K562 (cell line): ENCODE results near the gene NUBP2. TPM values are rescaled to one million over a fixed set of nuclear protein-coding genes. Genes with fewer than 3 reads are reported as not detected.

ENCODE experiments used
- ATAC-seq: fragments of 200-7000 bp; cut with Tn5 transposase; 3 replicates; pipeline ENCODE4 v1.9.1; 2020; ENCODE audit warnings: moderate library complexity
- BruUV-seq: library from RNA; stranded (reverse); fragments of 400-500 nt; replicated peaks from 2 replicates; lab custom pipeline; 2021; lab: Mats Ljungman, UMichigan
- CTCF ChIA-PET: fragments of 300-600 bp; formaldehyde crosslinking; extraction: SDS; loops from one replicate; lab custom pipeline; 2021; ENCODE audit warnings: low intra/inter-chr PET ratio; lab: Yijun Ruan, JAX
- POLR2A ChIA-PET: fragments of 300-600, 350-650 bp; sonication (Branson Sonifier 250); formaldehyde crosslinking; extraction: SDS; loops from one replicate; lab custom pipeline; 2021; ENCODE audit warnings: antibody characterized with exemption, inconsistent platforms; lab: Yijun Ruan, JAX
- DNase-seq, 4 experiments: peaks; one replicate each; pipeline versions ENCODE4 v3.0.0 to v3.0.0-alpha.2; 2011 to 2018; ENCODE audit warnings: low spot score in 3 of 4, mixed read lengths in 3 of 4; ENCODE audit errors: extremely low read depth in 1 of 4
- FAIRE-seq: peaks from 2 replicates; lab custom pipeline; 2011; peaks lifted over from hg19 to GRCh38; lab: Jason Lieb, UNC
- H2AFZ ChIP-seq: 2 replicates; pipeline ENCODE4 v1.6.0; 2011; ENCODE audit warnings: low read depth, low read length, control low read depth, inconsistent platforms
- H3K27ac ChIP-seq: fragments of 200-600 bp; 3 replicates; pipeline ENCODE4 v1.8.0; 2011; ENCODE audit warnings: low read depth, mild to moderate bottlenecking, control low read depth, inconsistent platforms, low read length, moderate library complexity, mixed read lengths; ENCODE audit errors: extremely low read depth
- H3K27me3 ChIP-seq, 2 experiments: fragments of 300-600 bp in 1 of 2; 2 replicates in 1 of 2; 3 replicates in 1 of 2; pipeline versions ENCODE4 v1.6.0 to v1.8.0; 2011; ENCODE audit warnings: inconsistent platforms in 2 of 2, low read length in 2 of 2, mild to moderate bottlenecking in 1 of 2, mixed read lengths in 1 of 2, moderate library complexity in 1 of 2; ENCODE audit not compliant: control insufficient read depth in 2 of 2, insufficient read depth in 2 of 2
- H3K36me3 ChIP-seq: fragments of 300-600 bp; 3 replicates; pipeline ENCODE4 v1.8.0; 2011; ENCODE audit warnings: mild to moderate bottlenecking, low read length, inconsistent platforms; ENCODE audit not compliant: control insufficient read depth, insufficient read depth
- H3K4me1 ChIP-seq, 2 experiments: fragments of 200-600 bp in 1 of 2; replicated peaks in 1 of 2; 2 replicates in 1 of 2; 3 replicates in 1 of 2; pipeline versions ENCODE4 v1.5.1 to v1.8.0; 2011; ENCODE audit warnings: inconsistent platforms in 2 of 2, low read length in 2 of 2, mild to moderate bottlenecking in 1 of 2, mixed read lengths in 1 of 2, moderate library complexity in 1 of 2; ENCODE audit not compliant: control insufficient read depth in 2 of 2, insufficient read depth in 2 of 2
- H3K4me2 ChIP-seq: 2 replicates; pipeline ENCODE4 v1.6.1; 2011; ENCODE audit warnings: low read length, control low read depth, inconsistent platforms, mixed read lengths; ENCODE audit not compliant: insufficient read depth
- H3K4me3 ChIP-seq: fragments of 200-600 bp; sonication (generic), shearing (Covaris generic); 2 replicates; pipeline ENCODE4 v1.5.1; 2016; ENCODE audit warnings: control low read depth, inconsistent platforms
- H3K79me2 ChIP-seq: fragments of 200-600 bp; 3 replicates; pipeline ENCODE4 v1.8.0; 2011; ENCODE audit warnings: low read length, inconsistent platforms; ENCODE audit not compliant: control insufficient read depth, insufficient read depth
- H3K9ac ChIP-seq, 2 experiments: 2 replicates each; pipeline versions ENCODE4 v1.6.0 to v1.6.1; 2011; ENCODE audit warnings: low read depth in 2 of 2, low read length in 2 of 2, control low read depth in 1 of 2, inconsistent platforms in 1 of 2, mild to moderate bottlenecking in 1 of 2, mixed read lengths in 1 of 2; ENCODE audit not compliant: insufficient read depth in 1 of 2
- H3K9me1 ChIP-seq: one replicate; pipeline ENCODE4 v1.6.0; 2011; ENCODE audit warnings: inconsistent platforms, mild to moderate bottlenecking, low read length, moderate library complexity; ENCODE audit not compliant: control insufficient read depth, insufficient read depth
- H3K9me3 ChIP-seq: replicated peaks from 2 replicates; pipeline ENCODE4 v1.5.1; 2011; ENCODE audit warnings: low read depth, low read length, inconsistent platforms; ENCODE audit not compliant: control insufficient read depth, insufficient read depth
- H4K20me1 ChIP-seq: replicated peaks from 2 replicates; pipeline ENCODE4 v1.6.1; 2011; ENCODE audit warnings: low read length, inconsistent platforms, mixed read lengths; ENCODE audit not compliant: control insufficient read depth, insufficient read depth
- ARID1B ChIP-seq: fragments of 450-650 bp; IDR thresholded peaks from 2 replicates; pipeline ENCODE4 v1.6.1; 2016; ENCODE audit warnings: antibody characterized with exemption, mild to moderate bottlenecking, inconsistent platforms
- ATF1 ChIP-seq, 2 experiments: fragments of 450-650 bp in 1 of 2; IDR thresholded peaks; 2 replicates each; pipeline ENCODE4 v1.6.1; 2016; ENCODE audit warnings: missing compliant biosample characterization in 1 of 2, missing genetic modification characterization in 1 of 2
- CREB1 ChIP-seq, 2 experiments: sonication (generic) in 1 of 2; formaldehyde crosslinking in 1 of 2; IDR thresholded peaks; 2 replicates each; pipeline versions ENCODE4 v1.6.1 to v1.8.0; 2012 to 2022; ENCODE audit warnings: inconsistent platforms in 1 of 2, mild to moderate bottlenecking in 1 of 2, missing genetic modification reagents in 1 of 2, moderate library complexity in 1 of 2
- CREM ChIP-seq: IDR thresholded peaks from 2 replicates; pipeline ENCODE4 v1.6.1; 2014; ENCODE audit warnings: antibody characterized with exemption, low read depth
- ETV1 ChIP-seq: fragments of 450-650 bp; conservative IDR thresholded peaks from 2 replicates; pipeline ENCODE4 v1.6.1; 2016; ENCODE audit warnings: missing genetic modification characterization, control low read depth, low read depth, missing compliant biosample characterization
- FOS ChIP-seq: IDR thresholded peaks from 3 replicates; pipeline ENCODE4 v1.6.1; 2011; ENCODE audit not compliant: insufficient read length; ENCODE audit errors: extremely low read depth
- GTF2A2 ChIP-seq: IDR thresholded peaks from 2 replicates; pipeline ENCODE4 v1.6.1; 2016; ENCODE audit warnings: mild to moderate bottlenecking, missing genetic modification characterization, missing compliant biosample characterization
- PRDM10 ChIP-seq: fragments of 450-650 bp; IDR thresholded peaks from 2 replicates; pipeline ENCODE4 v1.6.1; 2018; ENCODE audit not compliant: partially characterized antibody
- RBBP5 ChIP-seq: fragments of 200-600 bp; sonication (generic); IDR thresholded peaks from 2 replicates; pipeline ENCODE4 v1.6.1; 2012; ENCODE audit warnings: borderline replicate concordance, mild to moderate bottlenecking, low read length, control low read depth, inconsistent platforms; ENCODE audit not compliant: insufficient read depth, poor library complexity, severe bottlenecking
- SMARCB1 ChIP-seq: IDR thresholded peaks from 2 replicates; pipeline ENCODE4 v1.6.1; 2011; ENCODE audit warnings: improper control_type of control experiment, low read depth; ENCODE audit not compliant: insufficient read length
- TGIF2 ChIP-seq: sonication (generic); formaldehyde crosslinking; IDR thresholded peaks from 2 replicates; pipeline ENCODE4 v1.8.1; 2022; ENCODE audit warnings: mild to moderate bottlenecking, missing genetic modification reagents, moderate library complexity
- YY1 ChIP-seq, 3 experiments: IDR thresholded peaks; 2 replicates each; pipeline ENCODE4 v1.6.1; 2011; ENCODE audit warnings: low read length in 2 of 3, mild to moderate bottlenecking in 2 of 3, moderate library complexity in 2 of 3, borderline replicate concordance in 1 of 3, control low read depth in 1 of 3, low read depth in 1 of 3; ENCODE audit not compliant: insufficient read depth in 3 of 3, insufficient replicate concordance in 2 of 3, control insufficient read depth in 1 of 3, insufficient read length in 1 of 3; ENCODE audit errors: extremely low read depth in 1 of 3
- ZFP91 ChIP-seq: sonication (generic); formaldehyde crosslinking; IDR thresholded peaks from 2 replicates; pipeline ENCODE4 v1.8.0; 2022; ENCODE audit warnings: mild to moderate bottlenecking, missing genetic modification reagents
- WGBS: fragments of 100-300 bp; shearing (Covaris generic); methylation state at CpG from one replicate; pipeline ENCODE4 v1.1.6; 2016; ENCODE audit warnings: low coverage, mixed read lengths; ENCODE audit not compliant: insufficient coverage; ENCODE audit errors: missing lambda C conversion rate; 5-methylcytosine and 5-hydroxymethylcytosine counted together
- in situ Hi-C: fragments of 300-500 bp; cut with MboI; formaldehyde crosslinking; loops from 4 replicates; pipeline ENCODE4 v1.15.0; 2018; ENCODE audit warnings: inconsistent platforms, mixed read lengths
- intact Hi-C: fragments of 100-400 bp; cut with micrococcal nuclease; formaldehyde crosslinking; loops from 2 replicates; pipeline ENCODE4 v1.14.2; 2022
- polyA plus RNA-seq, 8 experiments: library from polyadenylated mRNA; depleted of rRNA in 4 of 8; stranded (reverse) in 5 of 8; unstranded in 3 of 8; fragments of >200 nt; fragmentation: Nextera tagmentation in 2 of 8; fragmentation: Illumina TruSeq in 1 of 8; extraction: Ambion mirVana in 2 of 8; extraction: Trizol in 1 of 8; gene quantifications; 2 replicates each; pipeline versions ENCODE4 v1.2.1 to v1.2.3, GENCODE V29; 2011 to 2014; ENCODE audit warnings: inconsistent platforms in 1 of 8, missing spikeins in 1 of 8
- total RNA-seq, 7 experiments: library from RNA; depleted of rRNA in 6 of 7; stranded (reverse); fragments of >200 nt in 6 of 7; fragmentation: Illumina TruSeq in 2 of 7; extraction: Trizol in 2 of 7; gene quantifications; 2 replicates each; pipeline versions ENCODE4 v1.2.1 to v1.2.3, GENCODE V29; 2011 to 2021; ENCODE audit warnings: low replicate concordance in 1 of 7

The NUBP2 gene
- total and polyA plus RNA-seq, 9 of the 15 experiments (the other 6 are each of a cell fraction or from before 2014, with no cell fraction given), result 1.8 to 115 (median 24.0) TPM

- Histone ChIP-seq H3K27ac (peak overlapping the region; percentile 96), H3K4me1 (peaks cover 20 to 97% of the 10 kb centered on the region in 2 experiments; a peak in 4 of 5 replicates), H2AFZ (no peak overlapping the region; the same call in 1 of the 2 replicates), H3K9me3 (no peaks in the 10 kb centered on the region), H4K20me1 (peaks cover 8% of the 10 kb centered on the region; the same call in 1 of the 2 replicates), H3K9ac (peak overlapping the region; percentile 93 to 95), H3K9me1 (peaks cover 2% of the 10 kb centered on the region), H3K4me2 (peak overlapping the region; percentile 98), H3K4me3 (peak overlapping the region; percentile 96), H3K36me3 (peaks cover 69% of the 10 kb centered on the region; the same call in 2 of the 3 replicates), H3K79me2 (peaks cover 51% of the 10 kb centered on the region), H3K27me3 (no peaks in the 10 kb centered on the region)
- WGBS, result under 1% methylated on average over 20 of the region's 22 CpGs
- FAIRE-seq (peak; percentile 64), ATAC-seq (no peak), DNase-seq (no peak)
- in situ Hi-C loops, result no loop called here
- ChIA-PET POLR2A (interaction anchor here (0.6 to 4.3 kb wide), 10 partner anchors 8 to 393 kb away, joined by 3 to 35 read pairs (median 4); partner anchors contain the start of genes FAHD1, HAGH, NUBP2 and RPS2), CTCF (interaction anchor here (2.6 kb wide), 1 partner anchor 158 kb away, joined by 8 read pairs; no protein-coding TSS in a partner anchor)
- intact Hi-C loops, result no loop called here
- BruUV-seq, result TSS peak; percentile 91
- TF ChIP-seq RBBP5 (no peak), YY1 (IDR thresholded peaks at IDR 0.05; ENCODE audit: borderline replicate concordance in 1 of 3, control insufficient read depth in 1 of 3, extremely low read depth in 1 of 3, insufficient read depth in 3 of 3, insufficient read length in 1 of 3, insufficient replicate concordance in 2 of 3, low read depth in 1 of 3, low read length in 2 of 3) (peak in 1 of 3 experiments; percentile 33), GTF2A2 (tag) (no peak), FOS (no peak), TGIF2 (CRISPR knock-in tag) (no peak), CREB1 (IDR thresholded peaks at IDR 0.05) (no peak), CREB1 (CRISPR knock-in tag; IDR thresholded peaks at IDR 0.05) (peak; percentile 41; the same call in 1 of the 2 replicates), ETV1 (tag) (no peak), PRDM10 (no peak), SMARCB1 (no peak), ZFP91 (CRISPR knock-in tag) (no peak), ARID1B (no peak), CREM (no peak), ATF1 (CRISPR knock-in tag; IDR thresholded peaks at IDR 0.05) (no peak), ATF1 (tag; IDR thresholded peaks at IDR 0.05) (no peak)
Measured at GRCh38 chr16:1771864-1772361, 10.8 kb upstream of the NUBP2 start.
